SK-N-SH (cell line): ENCODE results near the gene FTL. TPM values are rescaled to one million over a fixed set of nuclear protein-coding genes. Genes with fewer than 3 reads are reported as not detected.

Experiments
- CTCF ChIA-PET: fragments of 300-600, 350-600 bp; formaldehyde crosslinking; extraction: SDS; loops from one replicate; lab custom pipeline; 2021; lab: Yijun Ruan, JAX
- POLR2A ChIA-PET: fragments of 350-600 bp; sonication (Branson Sonifier 250); formaldehyde crosslinking; extraction: SDS; loops from one replicate; lab custom pipeline; 2020; ENCODE audit warnings: antibody characterized with exemption, inconsistent platforms; lab: Yijun Ruan, JAX
- DNase-seq: peaks from one replicate; pipeline ENCODE4 v3.0.0; 2012
- H2AFZ ChIP-seq: fragments of 200-600 bp; sonication (generic); 2 replicates; pipeline ENCODE4 v1.8.1; 2016; ENCODE audit warnings: antibody characterized with exemption, mild to moderate bottlenecking, low read depth
- H3F3A ChIP-seq: fragments of 200-600 bp; sonication (generic); replicated peaks from 2 replicates; pipeline ENCODE3; 2016; ENCODE audit warnings: antibody characterized with exemption, mild to moderate bottlenecking; ENCODE audit not compliant: insufficient read depth
- H3K27ac ChIP-seq, 2 experiments: fragments of 200-500 bp in 1 of 2; fragments of 200-600 bp in 1 of 2; sonication (Bioruptor generic) in 1 of 2; sonication (generic), shearing (Covaris generic) in 1 of 2; 2 replicates each; pipeline versions ENCODE4 v1.5.1 to v1.6.1; 2014 to 2016; ENCODE audit warnings: low read depth in 2 of 2, inconsistent platforms in 1 of 2, low read length in 1 of 2, mild to moderate bottlenecking in 1 of 2, mixed read lengths in 1 of 2
- H3K27me3 ChIP-seq: fragments of 200-600 bp; sonication (generic), shearing (Covaris generic); 2 replicates; pipeline ENCODE4 v1.6.1; 2016; ENCODE audit warnings: mixed run types; ENCODE audit not compliant: insufficient read depth
- H3K36me3 ChIP-seq, 2 experiments: fragments of 200-500 bp in 1 of 2; fragments of 200-600 bp in 1 of 2; sonication (Bioruptor generic) in 1 of 2; sonication (generic) in 1 of 2; replicated peaks in 1 of 2; 2 replicates each; pipeline versions ENCODE3 to v1.5.1; 2014 to 2016; ENCODE audit warnings: low read length in 1 of 2, mild to moderate bottlenecking in 1 of 2; ENCODE audit not compliant: insufficient read depth in 2 of 2, control insufficient read depth in 1 of 2
- H3K4me1 ChIP-seq, 2 experiments: fragments of 200-500 bp in 1 of 2; fragments of 200-600 bp in 1 of 2; sonication (Bioruptor generic) in 1 of 2; sonication (generic), shearing (Covaris generic) in 1 of 2; 2 replicates each; pipeline versions ENCODE4 v1.5.1 to v1.6.1; 2014 to 2016; ENCODE audit warnings: low read depth in 1 of 2, low read length in 1 of 2, mixed run types in 1 of 2; ENCODE audit not compliant: insufficient read depth in 2 of 2, control insufficient read depth in 1 of 2
- H3K4me2 ChIP-seq: fragments of 200-600 bp; sonication (generic), shearing (Covaris generic); 2 replicates; pipeline ENCODE4 v1.6.1; 2017; ENCODE audit warnings: mixed run types
- H3K4me3 ChIP-seq, 2 experiments: fragments of 200-500 bp in 1 of 2; fragments of 200-600 bp in 1 of 2; sonication (Bioruptor generic) in 1 of 2; sonication (generic), shearing (Covaris generic) in 1 of 2; 2 replicates each; pipeline versions ENCODE4 v1.5.1 to v1.8.1; 2014 to 2016; ENCODE audit warnings: low read depth in 2 of 2, inconsistent platforms in 1 of 2, low read length in 1 of 2, mild to moderate bottlenecking in 1 of 2, mixed read lengths in 1 of 2, moderate library complexity in 1 of 2
- H3K79me2 ChIP-seq: fragments of 200-600 bp; sonication (generic); 2 replicates; pipeline ENCODE4 v1.8.1; 2017; ENCODE audit warnings: mild to moderate bottlenecking; ENCODE audit not compliant: insufficient read depth
- H3K9ac ChIP-seq: fragments of 200-600 bp; sonication (generic); 2 replicates; pipeline ENCODE4 v1.6.1; 2017; ENCODE audit warnings: mixed run types
- H3K9me2 ChIP-seq: fragments of 200-600 bp; sonication (generic); 2 replicates; pipeline ENCODE4 v1.6.1; 2017; ENCODE audit warnings: mixed run types
- H3K9me3 ChIP-seq: fragments of 200-600 bp; sonication (generic); 2 replicates; pipeline ENCODE4 v1.6.1; 2017; ENCODE audit warnings: mixed run types, mild to moderate bottlenecking, moderate library complexity
- H4K20me1 ChIP-seq: fragments of 200-600 bp; sonication (generic); 2 replicates; pipeline ENCODE4 v1.6.1; 2017; ENCODE audit warnings: mild to moderate bottlenecking, mixed run types; ENCODE audit not compliant: insufficient read depth
- CTCF ChIP-seq: fragments of 200-600 bp; sonication (generic); IDR thresholded peaks from 2 replicates; pipeline ENCODE4 v1.6.1; 2017; ENCODE audit warnings: antibody characterized with exemption, mild to moderate bottlenecking, moderate library complexity
- EP300 ChIP-seq, 2 experiments: IDR thresholded peaks; 2 replicates each; pipeline versions ENCODE4 v1.4.0 to v1.6.1; 2012; ENCODE audit warnings: borderline replicate concordance in 1 of 2, low read depth in 1 of 2, low read length in 1 of 2
- FOXM1 ChIP-seq: IDR thresholded peaks from 2 replicates; pipeline ENCODE4 v1.4.0; 2012; ENCODE audit warnings: low read depth, mild to moderate bottlenecking
- GABPA ChIP-seq: IDR thresholded peaks from 2 replicates; pipeline ENCODE4 v1.4.0; 2012; ENCODE audit warnings: low read depth, mild to moderate bottlenecking
- JUND ChIP-seq: IDR thresholded peaks from 2 replicates; pipeline ENCODE4 v1.4.0; 2012
- MEF2A ChIP-seq: IDR thresholded peaks from 2 replicates; pipeline ENCODE4 v1.4.0; 2012; ENCODE audit warnings: low read depth, borderline replicate concordance
- MXI1 ChIP-seq: IDR thresholded peaks from 2 replicates; pipeline ENCODE4 v1.6.1; 2012; ENCODE audit warnings: mild to moderate bottlenecking, low read depth, low read length, improper control_type of control experiment
- NRF1 ChIP-seq: IDR thresholded peaks from 2 replicates; pipeline ENCODE4 v1.6.1; 2012; ENCODE audit warnings: low read depth, mild to moderate bottlenecking, low read length
- PBX3 ChIP-seq: IDR thresholded peaks from 2 replicates; pipeline ENCODE4; 2012
- POLR2AphosphoS5 ChIP-seq: IDR thresholded peaks from 2 replicates; pipeline ENCODE4 v1.6.1; 2012; ENCODE audit warnings: low read depth, low read length
- RAD21 ChIP-seq: IDR thresholded peaks from 2 replicates; pipeline ENCODE4 v1.6.1; 2012; ENCODE audit warnings: mild to moderate bottlenecking, low read length
- RXRA ChIP-seq: IDR thresholded peaks from 2 replicates; pipeline ENCODE4 v1.4.0; 2012; ENCODE audit warnings: low read depth, mild to moderate bottlenecking, borderline replicate concordance
- SMC3 ChIP-seq: IDR thresholded peaks from 2 replicates; pipeline ENCODE4 v1.6.1; 2012; ENCODE audit warnings: low read depth, low read length, improper control_type of control experiment
- TAF1 ChIP-seq: IDR thresholded peaks from 2 replicates; pipeline ENCODE4 v1.6.1; 2012; ENCODE audit warnings: low read depth, mild to moderate bottlenecking, low read length, moderate library complexity, borderline replicate concordance
- USF2 ChIP-seq: fragments of 150-350 bp; IDR thresholded peaks from 2 replicates; pipeline ENCODE4 v1.6.1; 2017; ENCODE audit warnings: antibody characterized with exemption, low read length, low read depth, borderline replicate concordance
- WGBS: methylation state at CpG from one replicate; pipeline ENCODE4 v1.1.6; 2017; ENCODE audit warnings: low lambda C conversion rate; 5-methylcytosine and 5-hydroxymethylcytosine counted together
- polyA plus RNA-seq, 3 experiments: library from polyadenylated mRNA; depleted of rRNA; stranded (reverse); fragments of >200 nt; gene quantifications; 2 replicates each; pipeline ENCODE4 v1.2.3, GENCODE V29; 2012

Gene FTL
- polyA plus RNA-seq, 1 of the 3 experiments (the other 2 are of a cell fraction): 875 TPM

GRCh38 chr19:48947258-48947542 lies 17.9 kb upstream of the FTL start:
- no peaks in the 10 kb centered on the region for H3K27me3 ChIP-seq
- no peaks in the 10 kb centered on the region for H4K20me1 ChIP-seq
- POLR2A ChIA-PET: no interaction called here
- H3K4me3 ChIP-seq: no peak overlapping the region
- no peak for DNase-seq
- 88% methylated on average over 3 of the region's 3 CpGs for WGBS
- H3K36me3 ChIP-seq: no peaks in the 10 kb centered on the region
- CTCF ChIA-PET: interaction anchor here (1.0 kb wide), 1 partner anchor 159 kb away, joined by 3 read pairs; no protein-coding TSS in a partner anchor
- no peak overlapping the region for H2AFZ ChIP-seq
- H3K9me2 ChIP-seq: no peaks in the 10 kb centered on the region
- no peak overlapping the region for H3K27ac ChIP-seq
- no peak for TF ChIP-seq USF2
- TF ChIP-seq, all 33 proteins: peak for 0
- Histone ChIP-seq H3K4me2 (no peak overlapping the region), H3K79me2 (no peaks in the 10 kb centered on the region), H3F3A (no peaks in the 10 kb centered on the region), H3K9me3 (no peaks in the 10 kb centered on the region), H3K4me1 (no peaks in the 10 kb centered on the region), H3K9ac (no peak overlapping the region)

- DNase-seq: no peak
- no peak for TF ChIP-seq RAD21
- no peak for TF ChIP-seq NRF1
- no peak for TF ChIP-seq TAF1
- no peak for TF ChIP-seq CTCF
- no peak for TF ChIP-seq MXI1
- no peak for TF ChIP-seq FOXM1
- no peak for TF ChIP-seq SMC3
- TF ChIP-seq POLR2AphosphoS5: no peak
- TF ChIP-seq JUND: no peak
- TF ChIP-seq RXRA: no peak
- no peak for TF ChIP-seq PBX3
- no peak for TF ChIP-seq MEF2A
- TF ChIP-seq GABPA: no peak
- no peak for TF ChIP-seq EP300 (IDR thresholded peaks at IDR 0.05; ENCODE audit: borderline replicate concordance in 1 of 2, low read depth in 1 of 2, low read length in 1 of 2)
- H3K9ac ChIP-seq: no peak overlapping the region
- no peaks in the 10 kb centered on the region for H3K9me2 ChIP-seq
- no peaks in the 10 kb centered on the region for H3K27me3 ChIP-seq
- H3F3A ChIP-seq: no peaks in the 10 kb centered on the region
- peaks cover 5% of the 10 kb centered on the region for H3K79me2 ChIP-seq
- no peaks in the 10 kb centered on the region for H4K20me1 ChIP-seq
- no peak overlapping the region for H3K4me2 ChIP-seq
- H3K36me3 ChIP-seq: no peaks in the 10 kb centered on the region
- no peaks in the 10 kb centered on the region for H3K9me3 ChIP-seq
- no peak overlapping the region for H3K4me3 ChIP-seq
- ChIA-PET CTCF (interaction anchor here (2.9 kb wide), 1 partner anchor 21 kb away, joined by 7 read pairs; no protein-coding TSS in a partner anchor), POLR2A (no interaction called here)
- no peaks in the 10 kb centered on the region for H3K4me1 ChIP-seq
- no peak overlapping the region for H2AFZ ChIP-seq
- WGBS: 90% methylated on average over 3 of the region's 3 CpGs
- H3K27ac ChIP-seq: no peak overlapping the region
Observed at GRCh38 chr19:48950159-48950558, 14.9 kb upstream of the FTL start.
